ENCODE data around the gene JADE1. TPM values are rescaled to one million over a fixed set of nuclear protein-coding genes. Genes with fewer than 3 reads are reported as not detected.

JADE1 gene
- total and polyA plus RNA-seq, 12 donors: 18.4 to 66.7 (median 37.7) TPM

DNA sequence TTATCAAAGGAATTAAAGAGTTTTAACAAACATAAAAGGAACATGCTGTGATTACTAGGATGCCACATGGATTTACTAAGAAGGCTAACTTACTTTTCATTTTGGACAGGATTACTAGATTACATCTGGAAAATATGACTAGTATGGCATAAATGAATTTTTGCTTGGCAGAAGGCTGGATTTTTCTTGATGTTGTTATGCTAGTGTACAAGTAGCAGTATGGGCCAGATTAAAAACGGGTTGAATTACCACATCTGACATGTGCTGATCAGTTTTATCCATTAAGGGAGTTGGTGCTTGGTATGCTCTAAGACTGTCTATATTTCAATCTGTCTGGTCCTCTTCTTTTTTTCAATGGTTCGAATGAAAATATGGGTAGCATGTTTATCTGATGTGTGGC, 70.5 kb downstream of the JADE1 start:
- Histone ChIP-seq H3K27me3 (no peaks in the 10 kb centered on the region), H3K4me3 (no peak overlapping the region), H3K4me1 (replicated peaks in 1 of 2) (no peaks in the 10 kb centered on the region), H3K9me3 (replicated peaks in 1 of 3) (no peaks in the 10 kb centered on the region), H3K36me3 (replicated peaks in 1 of 2) (no peaks in the 10 kb centered on the region), H3K27ac (no peak overlapping the region)
- no peak for DNase-seq
- intact Hi-C loops (cut with DNase I): no loop called here
- TF ChIP-seq, protein P1, sequence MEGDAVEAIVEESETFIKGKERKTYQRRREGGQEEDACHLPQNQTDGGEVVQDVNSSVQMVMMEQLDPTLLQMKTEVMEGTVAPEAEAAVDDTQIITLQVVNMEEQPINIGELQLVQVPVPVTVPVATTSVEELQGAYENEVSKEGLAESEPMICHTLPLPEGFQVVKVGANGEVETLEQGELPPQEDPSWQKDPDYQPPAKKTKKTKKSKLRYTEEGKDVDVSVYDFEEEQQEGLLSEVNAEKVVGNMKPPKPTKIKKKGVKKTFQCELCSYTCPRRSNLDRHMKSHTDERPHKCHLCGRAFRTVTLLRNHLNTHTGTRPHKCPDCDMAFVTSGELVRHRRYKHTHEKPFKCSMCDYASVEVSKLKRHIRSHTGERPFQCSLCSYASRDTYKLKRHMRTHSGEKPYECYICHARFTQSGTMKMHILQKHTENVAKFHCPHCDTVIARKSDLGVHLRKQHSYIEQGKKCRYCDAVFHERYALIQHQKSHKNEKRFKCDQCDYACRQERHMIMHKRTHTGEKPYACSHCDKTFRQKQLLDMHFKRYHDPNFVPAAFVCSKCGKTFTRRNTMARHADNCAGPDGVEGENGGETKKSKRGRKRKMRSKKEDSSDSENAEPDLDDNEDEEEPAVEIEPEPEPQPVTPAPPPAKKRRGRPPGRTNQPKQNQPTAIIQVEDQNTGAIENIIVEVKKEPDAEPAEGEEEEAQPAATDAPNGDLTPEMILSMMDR (IDR thresholded peaks at IDR 0.05): no peak
- no peak for TF ChIP-seq POLR2A (IDR thresholded peaks at IDR 0.05)
- 77 to 87% (median 81%) methylated on average over 2 of the region's 2 CpGs for WGBS, 4 donors

DNA sequence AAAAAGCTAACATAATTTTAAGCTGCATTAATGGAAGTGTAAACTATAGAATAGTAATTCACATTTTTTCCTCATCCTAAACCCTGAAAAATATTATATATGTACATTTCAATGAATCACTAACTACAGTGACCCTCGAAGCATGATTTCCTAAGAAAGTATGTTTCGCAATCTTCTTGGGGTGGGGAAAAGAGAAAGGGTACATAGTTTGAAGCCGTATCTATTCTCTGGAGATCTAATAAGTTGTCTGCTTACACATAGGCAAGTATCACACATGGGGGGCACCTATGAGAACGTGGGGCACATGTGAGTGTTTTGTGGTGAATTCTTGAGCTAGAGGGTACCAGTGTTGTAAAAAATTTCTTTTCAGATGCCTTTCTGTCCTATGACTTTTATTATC, 71.2 kb downstream of the JADE1 start:
- TF ChIP-seq, protein P1 (IDR thresholded peaks at IDR 0.05): no peak
- no peak for TF ChIP-seq POLR2A (IDR thresholded peaks at IDR 0.05)
- H3K27ac ChIP-seq: no peak overlapping the region
- DNase-seq: no peak
- H3K4me1 ChIP-seq (replicated peaks in 1 of 2): no peaks in the 10 kb centered on the region
- H3K9me3 ChIP-seq (replicated peaks in 1 of 3): no peaks in the 10 kb centered on the region
- intact Hi-C loops (cut with DNase I): no loop called here
- H3K4me3 ChIP-seq: no peak overlapping the region
- no peaks in the 10 kb centered on the region for H3K27me3 ChIP-seq
- WGBS, 4 donors: 77 to 87% (median 81%) methylated on average over 4 of the region's 4 CpGs
- no peaks in the 10 kb centered on the region for H3K36me3 ChIP-seq (replicated peaks in 1 of 2)

DNA sequence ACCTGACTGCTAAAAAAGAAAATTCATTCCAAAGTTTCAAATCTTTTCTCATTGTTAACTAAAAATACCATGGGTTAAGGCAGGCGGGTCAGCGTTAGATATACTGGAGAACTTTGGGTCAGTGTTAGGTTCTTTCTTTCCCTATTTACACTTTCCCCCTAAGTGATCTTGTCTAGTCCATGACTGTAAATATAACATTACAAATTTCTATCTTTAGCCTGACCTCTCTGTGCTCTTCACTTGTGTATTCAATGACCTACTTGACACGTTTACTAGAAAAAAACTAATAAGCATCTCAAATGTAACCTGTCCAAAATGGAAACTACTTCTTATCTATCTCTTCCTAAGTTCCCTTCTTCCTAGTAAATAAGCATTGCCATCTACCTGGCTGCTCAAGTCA, 95.3 kb downstream of the JADE1 start:
- Histone ChIP-seq H3K4me3 (no peak overlapping the region), H3K27ac (no peak overlapping the region), H3K36me3 (replicated peaks in 1 of 2) (no peaks in the 10 kb centered on the region), H3K4me1 (replicated peaks in 1 of 2) (no peaks in the 10 kb centered on the region), H3K9me3 (replicated peaks in 1 of 3) (no peaks in the 10 kb centered on the region), H3K27me3 (no peaks in the 10 kb centered on the region)
- TF ChIP-seq, protein P1 (IDR thresholded peaks at IDR 0.05): no peak
- no peak for TF ChIP-seq POLR2A (IDR thresholded peaks at IDR 0.05)
- 86 to 93% (median 89%) methylated on average over 3 of the region's 3 CpGs for WGBS, 4 donors
- no peak for DNase-seq
- intact Hi-C loops (cut with DNase I): no loop called here

DNA sequence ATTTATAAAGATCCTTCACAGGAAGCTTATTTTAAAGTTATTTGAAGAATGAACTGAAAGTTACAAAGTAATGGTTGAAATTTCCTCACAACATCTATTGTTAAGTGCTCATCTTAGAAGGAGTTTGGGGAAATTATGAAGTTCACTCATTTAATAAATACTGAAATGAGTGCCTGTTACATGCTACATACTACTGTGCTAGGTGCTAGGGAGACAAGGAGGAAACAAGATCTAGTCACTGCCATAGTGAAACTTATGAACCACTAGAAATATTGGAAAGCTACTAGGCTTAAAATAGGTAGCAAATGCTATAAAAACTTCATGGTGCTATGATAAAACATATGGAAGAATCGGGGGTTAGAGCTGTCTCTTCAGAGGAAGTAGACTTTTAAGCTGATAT, 97.1 kb downstream of the JADE1 start:
- 67 to 88% (median 87%) methylated on average over 1 of the region's 1 CpG for WGBS, 4 donors
- H3K27ac ChIP-seq: no peak overlapping the region
- TF ChIP-seq POLR2A (IDR thresholded peaks at IDR 0.05): no peak
- TF ChIP-seq, protein P1 (IDR thresholded peaks at IDR 0.05): no peak
- no peaks in the 10 kb centered on the region for H3K27me3 ChIP-seq
- no peaks in the 10 kb centered on the region for H3K4me1 ChIP-seq (replicated peaks in 1 of 2)
- H3K9me3 ChIP-seq (replicated peaks in 1 of 3): no peaks in the 10 kb centered on the region
- H3K4me3 ChIP-seq: no peak overlapping the region
- intact Hi-C loops (cut with DNase I): no loop called here
- no peaks in the 10 kb centered on the region for H3K36me3 ChIP-seq (replicated peaks in 1 of 2)
- no peak for DNase-seq
